Nephron progenitor cell (in vitro differentiated cells): ENCODE results near the gene KCTD1.

Experiments used
- DNase-seq: peaks from one replicate; pipeline ENCODE4 v3.0.0; 2021
- H3K27ac Mint-ChIP-seq: 2 replicates; pipeline ENCODE4 v1.8.0; 2021; ENCODE audit warnings: mild to moderate bottlenecking, moderate library complexity, mixed read lengths
- H3K27me3 Mint-ChIP-seq: 2 replicates; pipeline ENCODE4 v1.8.0; 2021; ENCODE audit warnings: mild to moderate bottlenecking, low read depth, mixed read lengths; ENCODE audit not compliant: poor library complexity
- H3K36me3 Mint-ChIP-seq: 2 replicates; pipeline ENCODE4 v1.8.0; 2021; ENCODE audit warnings: low read depth, mixed read lengths
- H3K4me1 Mint-ChIP-seq: 2 replicates; pipeline ENCODE4 v1.8.0; 2021; ENCODE audit warnings: mixed read lengths
- H3K4me3 Mint-ChIP-seq: 2 replicates; pipeline ENCODE4 v1.8.0; 2021; ENCODE audit warnings: mild to moderate bottlenecking, moderate library complexity, mixed read lengths
- H3K9me3 Mint-ChIP-seq: 2 replicates; pipeline ENCODE4 v1.8.0; 2021; ENCODE audit warnings: mild to moderate bottlenecking, moderate library complexity, mixed read lengths
- CTCF ChIP-seq: fragments of 200-600 bp; sonication (generic); IDR thresholded peaks from 2 replicates; pipeline ENCODE4 v1.5.0; 2021; ENCODE audit warnings: antibody characterized with exemption

Gene KCTD1

GRCh38 chr18:26406324-26406723, 142.0 kb downstream of the KCTD1 start:
- H3K36me3 Mint-ChIP-seq: no peaks in the 10 kb centered on the region

GRCh38 chr18:26405190-26405801, 143.1 kb downstream of the KCTD1 start:
- H3K27me3 Mint-ChIP-seq: peaks cover 3% of the 10 kb centered on the region
- H3K27ac Mint-ChIP-seq: peak overlapping the region; percentile 36
- no peak overlapping the region for H3K4me3 Mint-ChIP-seq
- peaks cover 24% of the 10 kb centered on the region for H3K4me1 Mint-ChIP-seq
- no peak for TF ChIP-seq CTCF
- DNase-seq: peak; percentile 18
- no peaks in the 10 kb centered on the region for H3K36me3 Mint-ChIP-seq
- no peaks in the 10 kb centered on the region for H3K9me3 Mint-ChIP-seq

More at GRCh38 chr18:26406324-26406723, 142.0 kb downstream of the KCTD1 start:
- Mint-ChIP-seq H3K27ac (no peak overlapping the region), H3K4me3 (no peak overlapping the region), H3K27me3 (peaks cover 3% of the 10 kb centered on the region), H3K9me3 (no peaks in the 10 kb centered on the region), H3K4me1 (peaks cover 24% of the 10 kb centered on the region)
- no peak for DNase-seq
- no peak for TF ChIP-seq CTCF
